GM21576 (cell line): ENCODE data around the gene RANGRF.

Experiments
- ATAC-seq: cut with Tn5 transposase; IDR thresholded peaks from one replicate; pipeline ENCODE4 v1.9.1; 2021; ENCODE audit warnings: mild to moderate bottlenecking, moderate library complexity; ENCODE audit not compliant: unreplicated experiment

RANGRF gene

DNA sequence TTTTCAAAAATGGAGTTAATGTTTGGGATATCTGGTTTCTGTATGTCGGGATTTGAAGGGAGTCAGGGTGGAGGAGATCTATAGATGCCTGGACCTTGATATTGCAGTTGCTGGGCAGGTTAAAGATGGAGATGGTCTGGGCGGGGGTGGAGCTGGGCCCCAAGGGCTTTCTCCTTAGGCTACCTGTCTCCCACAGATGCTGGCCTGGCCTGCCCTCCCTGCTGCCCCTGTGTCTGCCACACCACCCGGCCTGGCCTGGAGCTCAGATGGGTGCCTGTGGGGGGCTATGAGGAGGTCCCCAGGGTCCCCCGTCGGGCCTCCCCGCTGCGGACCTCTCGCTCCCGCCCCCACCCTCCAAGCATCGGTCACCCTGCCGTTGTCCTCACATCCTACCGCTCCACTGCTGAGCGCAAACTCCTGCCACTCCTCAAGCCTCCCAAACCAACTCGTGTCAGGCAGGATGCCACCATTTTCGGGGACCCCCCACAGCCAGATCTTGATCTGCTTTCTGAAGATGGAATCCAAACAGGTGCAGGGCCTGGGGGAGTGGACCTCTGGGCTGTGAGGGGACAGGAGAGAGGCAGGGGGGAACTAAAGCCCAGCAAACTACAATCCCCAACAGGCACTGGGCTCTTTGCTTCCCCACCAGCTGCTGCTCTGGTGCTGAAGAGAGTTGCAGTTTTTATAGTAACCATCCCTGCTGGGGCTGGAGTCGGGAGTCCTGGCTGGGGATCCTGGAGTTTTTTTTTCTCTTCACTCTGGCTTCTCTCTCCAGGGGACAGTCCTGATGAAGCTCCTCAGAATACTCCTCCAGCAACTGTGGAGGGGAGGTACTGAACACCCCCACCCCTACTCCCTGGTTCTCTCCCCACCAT lies 24.5 kb downstream of the RANGRF start:
- no peak for ATAC-seq

DNA sequence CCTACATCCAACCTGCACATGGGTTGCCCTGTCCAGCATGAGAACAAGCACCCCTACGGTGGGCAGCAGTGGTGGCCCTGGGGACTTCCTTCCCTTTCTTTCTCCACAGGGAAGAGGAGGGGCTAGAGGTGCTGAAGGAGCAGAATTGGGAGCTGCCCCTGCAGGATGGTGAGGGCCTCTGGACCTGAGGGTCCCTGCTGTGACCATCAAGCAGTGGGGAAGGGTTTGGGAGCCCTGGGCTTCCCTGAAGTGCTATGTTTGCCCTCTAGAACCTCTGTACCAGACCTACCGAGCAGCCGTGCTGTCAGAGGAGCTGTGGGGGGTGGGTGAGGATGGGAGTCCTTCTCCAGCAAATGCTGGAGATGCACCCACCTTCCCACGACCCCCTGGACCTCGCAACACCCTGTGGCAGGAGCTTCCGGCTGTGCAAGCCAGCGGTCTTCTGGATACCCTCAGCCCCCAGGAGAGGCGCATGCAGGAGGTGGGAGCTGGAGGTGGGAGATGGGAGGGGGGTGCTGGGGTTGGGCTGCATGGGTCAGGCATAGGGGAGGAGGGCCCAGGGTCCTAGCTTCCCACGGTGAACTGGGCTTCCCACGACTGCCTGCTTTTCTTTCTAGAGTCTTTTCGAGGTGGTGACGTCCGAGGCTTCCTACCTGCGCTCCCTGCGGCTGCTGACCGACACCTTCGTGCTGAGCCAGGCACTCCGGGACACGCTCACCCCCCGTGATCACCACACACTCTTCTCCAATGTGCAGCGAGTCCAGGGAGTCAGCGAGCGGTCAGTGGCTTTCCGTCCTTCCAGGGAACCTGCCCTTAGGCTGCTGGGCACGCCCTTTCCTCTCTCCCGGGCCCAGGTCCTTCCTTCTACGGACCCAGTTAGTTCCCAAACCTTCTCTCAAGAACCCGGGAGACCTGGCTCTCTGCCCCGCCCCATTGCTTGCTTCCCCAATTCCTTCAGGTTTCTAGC lies 26.6 kb downstream of the RANGRF start:
- ATAC-seq: no peak

DNA sequence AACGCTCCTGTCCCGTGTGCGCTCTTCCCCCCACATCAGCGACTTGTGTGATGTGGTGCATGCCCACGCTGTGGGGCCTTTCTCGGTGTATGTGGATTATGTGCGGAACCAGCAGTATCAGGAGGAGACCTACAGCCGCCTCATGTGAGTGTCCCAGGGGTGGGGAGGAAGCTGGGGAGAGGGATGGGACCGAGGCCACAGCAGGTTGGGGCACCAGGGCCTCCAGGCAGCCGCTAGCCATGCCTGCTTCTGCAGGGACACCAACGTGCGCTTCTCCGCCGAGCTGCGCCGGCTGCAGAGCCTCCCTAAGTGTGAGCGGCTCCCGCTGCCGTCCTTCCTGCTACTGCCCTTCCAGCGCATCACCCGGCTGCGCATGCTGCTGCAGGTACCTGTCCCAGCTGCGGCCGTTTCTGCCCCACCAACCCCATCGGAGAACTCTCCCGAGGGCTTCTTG lies 27.3 kb downstream of the RANGRF start:
- no peak for ATAC-seq

DNA sequence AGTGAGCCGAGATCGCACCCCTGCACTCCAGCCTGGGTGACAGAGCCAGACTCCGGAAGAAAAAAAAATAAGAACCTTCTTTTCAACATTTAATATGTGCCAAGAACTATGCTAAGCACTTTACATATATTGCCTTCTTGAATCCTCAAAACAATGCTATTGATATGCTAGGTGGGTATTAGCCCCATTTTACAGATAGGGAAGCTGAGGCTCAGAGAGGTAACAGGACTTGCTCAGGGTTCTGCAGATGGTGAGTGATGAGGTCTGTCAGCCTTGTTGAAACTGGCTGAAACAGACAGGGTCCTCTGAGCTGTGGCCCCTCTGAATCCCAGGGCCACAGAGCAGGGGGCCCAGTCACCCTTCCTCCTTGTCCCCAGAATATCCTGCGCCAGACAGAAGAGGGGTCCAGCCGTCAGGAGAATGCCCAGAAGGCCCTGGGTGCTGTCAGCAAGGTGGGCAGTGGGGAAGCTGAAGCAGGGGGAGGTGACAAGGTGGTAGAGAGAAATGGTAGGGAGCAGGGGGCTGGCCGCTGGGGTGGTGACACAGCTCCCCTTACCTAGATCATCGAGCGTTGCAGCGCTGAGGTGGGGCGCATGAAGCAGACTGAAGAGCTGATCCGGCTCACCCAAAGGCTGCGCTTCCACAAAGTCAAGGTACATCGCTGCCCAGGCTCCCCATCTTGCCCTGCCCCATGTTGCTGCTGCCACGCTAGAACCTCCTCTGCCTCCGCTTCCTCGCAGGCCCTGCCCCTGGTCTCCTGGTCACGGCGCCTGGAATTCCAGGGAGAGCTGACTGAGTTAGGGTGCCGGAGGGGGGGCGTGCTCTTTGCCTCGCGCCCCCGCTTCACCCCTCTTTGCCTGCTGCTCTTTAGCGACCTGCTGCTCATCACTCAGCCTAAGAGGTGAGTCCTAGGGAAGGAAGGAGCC lies 29.8 kb downstream of the RANGRF start:
- no peak for ATAC-seq

DNA sequence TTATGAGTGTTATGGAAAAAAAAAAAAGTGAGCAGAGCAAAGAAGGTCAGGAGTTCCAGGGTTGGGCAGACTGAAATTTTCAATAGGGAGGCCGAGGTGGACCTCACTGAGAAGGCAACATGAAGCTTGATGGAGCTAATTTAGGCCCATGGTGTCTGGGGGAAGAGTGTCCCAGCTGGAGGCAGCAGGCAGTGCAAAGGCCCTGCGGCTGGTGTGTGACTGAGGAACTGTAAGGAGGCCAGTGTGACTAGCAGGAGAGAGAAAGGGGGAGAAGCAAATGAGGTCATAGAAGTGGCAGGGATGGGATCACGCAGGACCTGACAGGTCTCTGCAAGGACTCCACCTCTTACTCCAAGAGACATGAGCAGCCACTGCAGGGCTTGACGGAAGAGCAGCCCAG lies 31.8 kb downstream of the RANGRF start:
- ATAC-seq: no peak

DNA sequence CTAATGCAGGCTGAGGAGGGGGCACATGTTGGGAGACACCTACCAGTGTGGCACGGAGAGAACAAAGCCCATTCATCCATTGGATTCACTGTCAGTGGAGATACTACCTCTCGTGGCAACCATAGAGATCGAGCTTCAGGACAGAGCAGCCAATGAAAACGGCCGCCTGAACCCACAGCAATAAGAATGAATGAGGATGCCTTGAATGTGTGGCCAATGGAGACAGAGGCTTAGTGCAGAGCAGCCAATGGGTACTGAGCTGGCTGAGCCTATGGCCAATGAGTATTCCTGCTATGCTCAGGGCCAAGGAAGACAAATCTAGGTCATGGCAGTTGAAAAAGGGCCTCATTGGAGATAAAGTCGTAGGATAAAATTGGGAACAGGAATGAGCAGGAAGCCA lies 32.5 kb downstream of the RANGRF start:
- ATAC-seq: no peak

DNA sequence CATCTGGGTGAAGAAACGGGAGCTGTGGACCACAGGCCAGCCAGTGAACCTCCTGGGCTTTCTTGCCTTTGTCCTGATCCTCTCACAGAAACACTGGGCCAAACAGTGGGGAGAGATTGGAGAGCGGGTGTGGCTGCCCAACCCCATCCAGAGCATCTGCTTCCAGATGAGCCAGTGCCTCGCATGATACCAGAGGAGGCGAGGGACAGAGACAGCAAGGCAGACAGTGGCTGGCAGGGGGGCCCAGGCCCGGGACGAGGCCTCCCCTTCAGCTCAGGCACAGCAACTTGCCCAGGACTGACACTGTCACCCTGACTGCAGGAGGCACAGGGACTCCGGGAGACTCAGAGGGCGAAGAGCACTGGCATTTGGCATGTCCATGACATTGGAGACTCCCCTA lies 33.6 kb downstream of the RANGRF start:
- no peak for ATAC-seq

DNA sequence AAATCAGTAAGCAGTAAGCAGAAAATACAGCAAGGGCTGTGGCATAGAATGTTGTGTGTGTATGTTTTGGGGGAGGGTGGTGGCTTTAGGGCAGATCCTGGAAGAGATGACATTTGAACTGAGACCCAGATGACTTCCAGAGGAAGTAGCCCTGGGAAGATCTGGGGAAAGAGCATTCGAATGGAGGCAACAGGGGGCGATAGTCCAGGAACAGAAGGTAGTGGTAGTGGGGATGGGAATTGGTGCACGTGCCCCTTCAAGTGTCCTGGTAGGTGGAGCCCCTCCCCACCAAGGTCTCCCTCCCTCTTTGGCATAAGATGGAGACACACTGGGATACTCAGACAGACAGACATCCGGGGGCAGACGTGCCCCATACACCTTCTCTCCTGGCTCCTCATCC lies 35.7 kb downstream of the RANGRF start:
- no peak for ATAC-seq

DNA sequence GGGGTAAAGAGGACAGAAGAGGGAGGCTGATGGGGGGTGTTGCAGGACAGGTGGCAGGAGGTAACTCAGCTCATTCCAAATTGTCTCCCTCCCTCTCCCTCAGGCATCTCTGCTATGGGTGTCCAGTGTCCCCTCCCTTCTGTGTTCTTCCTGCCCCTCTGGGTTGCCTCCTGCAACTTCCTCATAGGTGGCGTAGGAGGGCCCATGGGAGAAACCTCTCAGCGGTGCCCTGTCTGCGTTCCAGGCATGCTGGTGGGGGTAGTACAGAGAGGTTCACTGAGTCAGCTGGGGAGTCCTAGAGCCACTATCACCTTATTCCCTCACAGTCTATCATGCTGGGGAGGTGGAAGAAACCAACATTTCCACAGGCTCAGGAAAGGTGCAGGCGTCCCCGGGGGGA lies 36.5 kb downstream of the RANGRF start:
- no peak for ATAC-seq

DNA sequence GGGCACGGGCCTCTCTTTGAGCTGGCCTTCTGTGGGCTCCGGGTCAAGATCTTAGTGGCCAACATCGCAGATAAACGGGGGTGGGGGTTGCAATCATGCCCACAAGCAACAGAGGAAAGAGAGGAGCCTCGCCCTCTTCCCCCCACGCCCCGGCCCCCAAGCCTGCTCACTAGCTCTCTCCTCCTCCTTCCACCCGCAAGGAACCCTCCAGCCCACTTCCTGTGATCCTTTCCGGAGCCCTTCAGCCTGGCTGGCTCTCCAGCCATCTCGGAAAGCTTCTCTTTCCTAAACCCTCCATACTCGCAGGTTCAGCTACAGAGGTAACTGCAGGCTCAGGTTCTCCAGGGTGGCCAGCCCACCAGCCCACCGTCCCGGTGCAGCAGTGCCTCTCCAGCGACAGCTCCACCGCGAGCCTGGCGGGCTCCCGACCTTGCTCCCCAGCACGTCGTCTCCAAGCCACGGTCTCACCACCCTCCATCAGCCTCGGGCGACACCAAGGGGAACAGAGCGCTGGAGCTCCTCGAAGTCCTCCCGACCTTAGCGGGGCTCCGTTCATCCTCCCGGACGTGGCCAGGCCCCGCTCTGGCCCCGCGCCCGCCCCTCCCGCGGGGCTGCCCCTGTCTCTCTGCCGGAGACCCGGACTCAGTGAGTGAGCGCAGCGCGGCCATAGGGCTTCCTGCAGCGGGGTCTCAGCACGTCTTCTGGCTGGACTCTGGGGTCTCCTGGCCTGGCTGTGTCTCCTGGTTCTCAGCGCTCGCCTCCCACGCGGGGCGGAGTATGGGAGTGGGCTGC lies 38.2 kb downstream of the RANGRF start:
- ATAC-seq: no peak

DNA sequence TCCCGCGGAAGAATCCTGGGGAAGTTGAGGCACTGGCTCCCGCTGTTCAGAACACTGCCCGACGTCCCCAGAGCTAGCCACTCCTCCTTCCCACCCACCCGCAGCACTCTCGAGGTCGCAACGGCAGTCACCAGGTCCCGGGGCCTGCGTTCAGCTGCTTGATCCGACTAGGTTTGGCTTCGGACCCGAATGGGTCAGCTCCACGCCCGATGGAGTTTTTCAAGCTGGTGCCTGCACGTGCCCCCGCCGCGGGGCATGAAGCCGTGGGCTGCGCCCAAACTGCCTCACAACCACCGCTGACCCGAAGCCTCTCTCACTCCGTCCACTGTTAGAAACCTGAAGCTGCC lies 38.8 kb downstream of the RANGRF start:
- ATAC-seq: no peak

DNA sequence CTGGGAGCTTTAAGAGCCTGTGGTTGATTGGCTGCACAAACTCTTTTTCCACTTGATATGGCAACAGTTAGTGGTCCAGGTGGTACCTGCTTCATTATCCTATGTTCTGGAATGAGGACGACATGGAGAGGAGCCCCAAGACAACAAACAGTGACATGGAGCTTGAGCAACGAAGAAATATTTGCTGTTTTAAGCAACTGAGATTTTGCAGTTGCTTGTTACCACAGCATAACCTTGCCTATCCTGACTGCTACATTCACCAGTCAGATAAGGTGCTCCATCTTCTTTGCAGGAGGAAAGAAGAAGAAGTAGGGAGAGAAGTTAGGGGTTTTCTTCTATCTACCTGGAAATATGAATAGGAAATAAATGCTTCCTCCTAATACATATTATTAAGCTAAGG lies 43.7 kb downstream of the RANGRF start:
- no peak for ATAC-seq

DNA sequence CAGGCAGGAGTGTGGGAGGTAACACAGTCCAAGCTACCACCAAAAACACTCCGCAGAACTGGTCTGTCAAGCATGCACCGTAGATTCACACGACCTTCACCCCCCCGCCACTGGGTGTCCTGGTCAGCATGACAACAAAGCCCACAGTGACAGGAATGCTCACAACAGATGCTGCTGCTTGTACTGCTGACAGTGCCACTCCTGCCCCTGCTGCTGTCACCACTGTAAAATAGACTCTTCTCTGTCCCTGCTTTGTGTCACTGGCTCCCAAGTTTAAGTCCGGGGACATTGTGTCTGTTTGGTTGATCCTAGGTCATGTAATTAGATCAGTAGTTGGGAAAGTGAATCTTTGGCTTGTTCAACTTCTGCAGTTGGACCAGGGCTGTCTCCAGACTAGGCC lies 44.2 kb downstream of the RANGRF start:
- no peak for ATAC-seq

DNA sequence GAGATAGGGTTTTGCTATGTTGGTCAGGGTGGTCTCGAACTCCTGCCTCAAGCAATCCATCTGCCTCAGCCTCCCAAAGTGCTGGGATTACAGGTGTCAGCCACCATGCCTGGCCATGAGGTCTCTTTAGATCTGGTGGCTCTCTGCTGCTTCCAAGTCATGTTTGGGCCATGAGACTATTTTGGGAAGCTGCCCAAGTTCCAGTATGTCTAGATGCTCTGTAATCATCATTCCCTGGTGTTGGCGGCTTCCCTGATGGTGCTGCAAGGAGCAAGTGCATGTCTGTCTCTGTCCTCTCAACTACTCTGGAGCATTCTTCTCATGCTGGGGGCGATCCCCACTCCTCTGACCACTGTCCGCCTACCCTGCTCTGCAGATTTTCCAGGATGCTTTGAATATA lies 44.8 kb downstream of the RANGRF start:
- no peak for ATAC-seq

DNA sequence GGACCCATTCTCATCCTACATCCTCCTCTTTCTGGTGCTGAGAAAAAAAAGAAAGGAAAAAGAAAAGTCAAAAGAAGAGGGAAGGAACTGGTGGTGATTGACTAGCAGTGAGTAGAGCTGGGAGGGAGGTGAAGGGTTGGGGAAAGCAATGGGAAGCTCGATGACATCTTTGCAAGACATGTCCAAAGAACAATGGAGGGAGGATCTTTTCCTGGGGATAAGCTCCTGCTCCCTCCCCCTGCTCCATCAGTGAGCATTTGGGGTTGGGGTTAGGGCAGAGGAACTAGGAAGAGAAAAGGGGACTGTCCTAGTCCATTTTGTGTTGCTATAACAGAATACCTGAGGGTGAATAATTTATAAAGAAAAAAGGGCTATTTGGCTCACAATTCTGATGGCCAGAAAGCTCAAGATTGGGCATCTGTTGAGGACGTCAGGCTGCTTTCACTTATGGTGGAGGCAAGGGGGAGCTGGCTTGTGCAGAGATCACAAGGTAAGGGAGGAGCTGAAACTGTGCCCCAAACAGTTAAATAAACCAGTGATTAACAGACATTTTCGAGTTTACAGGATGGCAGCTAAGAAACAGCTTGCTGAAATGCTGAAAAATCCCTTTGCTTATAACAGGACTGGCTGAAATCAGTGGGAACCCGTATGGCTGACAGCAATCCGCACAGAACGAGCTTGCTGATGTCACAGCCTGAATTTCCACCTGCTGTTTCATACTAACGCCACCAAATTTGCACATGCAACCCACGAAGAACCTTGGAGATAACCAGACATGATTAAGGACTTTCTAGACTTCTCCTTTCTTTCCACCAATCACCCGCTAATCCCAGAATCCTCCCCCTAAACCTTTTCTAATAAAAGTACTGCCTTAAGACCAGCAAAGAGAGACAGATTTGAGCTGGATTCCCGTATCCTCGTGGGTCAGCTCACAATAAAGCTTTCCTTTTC lies 49.6 kb downstream of the RANGRF start:
- no peak for ATAC-seq

DNA sequence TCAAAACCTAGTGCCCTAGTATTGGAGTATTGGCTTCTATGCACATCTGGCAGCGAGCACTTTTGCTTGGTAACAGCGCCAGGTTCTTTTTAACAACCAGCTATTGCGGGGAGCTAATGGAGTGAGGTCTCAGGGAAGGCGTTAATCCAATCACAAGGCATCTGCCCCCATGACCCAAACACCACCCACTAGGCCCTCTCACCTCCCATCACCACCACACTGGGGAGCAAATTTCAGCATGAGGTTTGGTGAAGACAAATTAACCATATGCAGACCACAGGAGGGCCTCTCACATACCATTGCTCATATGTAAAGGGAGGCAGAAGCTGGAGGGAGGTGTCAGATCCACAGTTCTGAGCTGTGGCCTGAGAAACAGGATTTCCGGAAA lies 50.3 kb downstream of the RANGRF start:
- no peak for ATAC-seq

DNA sequence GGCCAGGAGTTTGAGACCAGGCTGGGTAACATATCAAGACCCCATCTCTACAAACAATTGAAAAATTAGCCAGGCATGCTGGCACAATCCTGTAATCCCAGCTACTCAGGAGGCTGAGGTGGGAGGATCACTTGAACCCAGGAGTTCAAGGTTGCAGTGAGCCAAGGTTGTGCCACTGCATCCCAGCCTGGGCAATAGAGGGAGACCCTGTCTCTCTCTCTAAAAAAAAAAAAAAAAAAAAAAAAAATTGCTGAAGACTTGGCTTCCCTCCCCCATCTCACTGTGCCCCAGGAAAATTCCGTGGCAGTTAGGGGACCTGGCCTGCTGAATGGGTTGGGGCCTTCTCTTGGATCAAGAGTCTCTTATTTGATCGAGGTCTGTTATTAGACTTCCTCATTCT lies 51.1 kb downstream of the RANGRF start, which contains the start of gene ODF4:
ODF4 (plus strand) TSS at position 301 of the 400 bp plus-strand sequence. CDS start 212 bp downstream, outside the sequence.
- ATAC-seq: no peak
